Stomach (tissue), 4 donors: ENCODE measurements around the gene KLC3.

ENCODE experiments used
- POLR2A ChIP-seq, 4 donors: fragments of 450-650 bp; IDR thresholded peaks; one replicate each; pipeline ENCODE4 v1.6.1; 2016; ENCODE audit warnings: antibody characterized with exemption in 4 of 4, control low read depth in 2 of 4, mild to moderate bottlenecking in 1 of 4, moderate library complexity in 1 of 4
- POLR2AphosphoS5 ChIP-seq, 3 donors: sonication (generic); formaldehyde crosslinking; IDR thresholded peaks; one replicate each; pipeline ENCODE4 v1.6.1; 2016; ENCODE audit warnings: antibody characterized with exemption in 3 of 3
- TF ChIP-seq, protein P1 (sequence below), 7 experiments: fragments of 450-650 bp in 4 of 7; fragments of 200-600 bp in 3 of 7; sonication (generic) in 3 of 7; IDR thresholded peaks; one replicate each; pipeline ENCODE4 v1.5.1; 2016 to 2019; ENCODE audit warnings: antibody characterized with exemption in 7 of 7, control low read depth in 2 of 7, mild to moderate bottlenecking in 1 of 7

DNA sequence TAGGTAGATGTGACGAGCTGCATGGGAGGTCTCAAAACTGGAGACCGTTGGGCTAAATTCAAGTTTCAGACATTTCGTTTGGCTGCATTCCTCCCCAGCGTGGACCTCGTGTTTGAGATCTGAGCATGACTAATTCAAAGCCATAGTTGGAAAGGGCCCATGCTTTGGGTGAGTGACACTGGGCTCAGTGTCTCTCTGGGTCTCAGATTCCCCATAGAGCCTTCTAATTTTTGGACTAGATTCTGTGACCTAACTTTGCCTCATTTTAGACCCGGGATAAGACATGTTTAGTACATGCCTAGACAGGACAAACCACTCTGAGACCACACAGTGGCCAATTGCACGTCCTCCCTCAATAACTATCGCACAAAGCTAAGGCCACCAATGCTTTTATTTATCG is 34.5 kb upstream of the KLC3 start:
- TF ChIP-seq POLR2AphosphoS5 (IDR thresholded peaks at IDR 0.05) (no peak), POLR2A (IDR thresholded peaks at IDR 0.05) (no peak)
- TF ChIP-seq, protein P1, sequence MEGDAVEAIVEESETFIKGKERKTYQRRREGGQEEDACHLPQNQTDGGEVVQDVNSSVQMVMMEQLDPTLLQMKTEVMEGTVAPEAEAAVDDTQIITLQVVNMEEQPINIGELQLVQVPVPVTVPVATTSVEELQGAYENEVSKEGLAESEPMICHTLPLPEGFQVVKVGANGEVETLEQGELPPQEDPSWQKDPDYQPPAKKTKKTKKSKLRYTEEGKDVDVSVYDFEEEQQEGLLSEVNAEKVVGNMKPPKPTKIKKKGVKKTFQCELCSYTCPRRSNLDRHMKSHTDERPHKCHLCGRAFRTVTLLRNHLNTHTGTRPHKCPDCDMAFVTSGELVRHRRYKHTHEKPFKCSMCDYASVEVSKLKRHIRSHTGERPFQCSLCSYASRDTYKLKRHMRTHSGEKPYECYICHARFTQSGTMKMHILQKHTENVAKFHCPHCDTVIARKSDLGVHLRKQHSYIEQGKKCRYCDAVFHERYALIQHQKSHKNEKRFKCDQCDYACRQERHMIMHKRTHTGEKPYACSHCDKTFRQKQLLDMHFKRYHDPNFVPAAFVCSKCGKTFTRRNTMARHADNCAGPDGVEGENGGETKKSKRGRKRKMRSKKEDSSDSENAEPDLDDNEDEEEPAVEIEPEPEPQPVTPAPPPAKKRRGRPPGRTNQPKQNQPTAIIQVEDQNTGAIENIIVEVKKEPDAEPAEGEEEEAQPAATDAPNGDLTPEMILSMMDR (IDR thresholded peaks at IDR 0.05) = no peak
